Measurements from ENCODE around the gene CNGB1. TPM values are rescaled to one million over a fixed set of nuclear protein-coding genes. Genes with fewer than 3 reads are reported as not detected.

Gene CNGB1
- total and polyA plus RNA-seq, 4 donors, result not detected

GRCh38 chr16:57956924-57957672 lies 13.8 kb downstream of the CNGB1 start:
- peak in 1 of 2 donors; percentile 31 for DNase-seq
- Histone ChIP-seq H3K36me3 (ENCODE audit: control insufficient read depth in 1 of 2, insufficient read depth in 2 of 2, low read length in 1 of 2) (no peaks in the 10 kb centered on the region), H3K27me3 (ENCODE audit: control insufficient read depth in 1 of 2, insufficient read depth in 2 of 2, low read length in 1 of 2) (no peaks in the 10 kb centered on the region), H3K27ac (ENCODE audit: low read depth in 1 of 2, low read length in 2 of 2) (no peak overlapping the region), H3K4me3 (ENCODE audit: low read length in 2 of 2) (no peak overlapping the region), H3K4me1 (ENCODE audit: control insufficient read depth in 1 of 2, insufficient read depth in 2 of 2, low read length in 2 of 2) (no peaks in the 10 kb centered on the region), H3K9me3 (ENCODE audit: control insufficient read depth, low read length) (no peaks in the 10 kb centered on the region)
- 76 to 77% methylated on average over 8 of the region's 8 CpGs for WGBS, 2 donors
- ATAC-seq (ENCODE audit: low FRiP score), result no peak
- intact Hi-C loops (cut with DNase I), result no loop called here

DNA sequence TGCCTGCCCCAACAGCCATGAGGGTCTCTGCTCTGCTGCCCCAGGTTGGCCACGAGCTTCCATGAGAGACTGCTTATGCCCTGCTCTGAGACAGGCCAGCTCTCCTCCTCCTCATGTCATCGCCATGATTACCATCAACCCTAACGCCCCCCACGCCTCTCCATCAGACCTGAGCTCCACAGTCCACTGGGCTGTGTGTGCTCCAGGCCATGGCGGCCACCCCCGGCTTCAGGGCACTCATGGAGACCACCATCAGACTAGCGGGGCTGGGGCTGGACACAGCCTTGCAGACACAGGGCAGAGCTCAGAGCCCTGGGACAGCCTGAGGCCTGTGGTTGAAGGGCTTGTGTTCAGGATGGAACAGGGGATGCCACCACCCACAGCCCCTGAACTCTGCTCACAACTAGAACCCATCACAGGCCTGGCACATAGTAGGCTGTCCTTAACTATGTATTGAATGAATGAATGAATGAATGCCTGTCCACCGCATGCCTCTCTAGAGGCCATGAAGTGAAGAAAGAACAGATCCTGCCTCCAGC lies 14.6 kb downstream of the CNGB1 start:
- no peaks in the 10 kb centered on the region for H3K36me3 ChIP-seq (ENCODE audit: control insufficient read depth in 1 of 2, insufficient read depth in 2 of 2, low read length in 1 of 2)
- no peak for ATAC-seq (ENCODE audit: low FRiP score)
- H3K27me3 ChIP-seq (ENCODE audit: control insufficient read depth in 1 of 2, insufficient read depth in 2 of 2, low read length in 1 of 2), result no peaks in the 10 kb centered on the region
- H3K4me1 ChIP-seq (ENCODE audit: control insufficient read depth in 1 of 2, insufficient read depth in 2 of 2, low read length in 2 of 2), result no peaks in the 10 kb centered on the region
- no peak overlapping the region for H3K27ac ChIP-seq (ENCODE audit: low read depth in 1 of 2, low read length in 2 of 2)
- peak in 1 of 2 donors; percentile 25 for DNase-seq
- intact Hi-C loops (cut with DNase I), result no loop called here
- H3K4me3 ChIP-seq (ENCODE audit: low read length in 2 of 2), result no peak overlapping the region
- WGBS, 2 donors, result 92 to 95% methylated on average over 8 of the region's 8 CpGs
- H3K9me3 ChIP-seq (ENCODE audit: control insufficient read depth, low read length), result no peaks in the 10 kb centered on the region

- Histone ChIP-seq H3K27me3 (ENCODE audit: control insufficient read depth in 1 of 2, insufficient read depth in 2 of 2, low read length in 1 of 2) (no peaks in the 10 kb centered on the region), H3K4me1 (ENCODE audit: control insufficient read depth in 1 of 2, insufficient read depth in 2 of 2, low read length in 2 of 2) (no peaks in the 10 kb centered on the region), H3K9me3 (ENCODE audit: control insufficient read depth, low read length) (no peaks in the 10 kb centered on the region), H3K27ac (ENCODE audit: low read depth in 1 of 2, low read length in 2 of 2) (no peak overlapping the region), H3K36me3 (ENCODE audit: control insufficient read depth in 1 of 2, insufficient read depth in 2 of 2, low read length in 1 of 2) (no peaks in the 10 kb centered on the region), H3K4me3 (ENCODE audit: low read length in 2 of 2) (no peak overlapping the region)
- peak in 1 of 2 donors; percentile 34 for DNase-seq
- ATAC-seq (ENCODE audit: low FRiP score), result no peak
- intact Hi-C loops (cut with DNase I), result no loop called here
- WGBS, 2 donors, result 54 to 59% methylated on average over 12 of the region's 12 CpGs
Measured at GRCh38 chr16:57955572-57956188, 15.2 kb downstream of the CNGB1 start.

DNA sequence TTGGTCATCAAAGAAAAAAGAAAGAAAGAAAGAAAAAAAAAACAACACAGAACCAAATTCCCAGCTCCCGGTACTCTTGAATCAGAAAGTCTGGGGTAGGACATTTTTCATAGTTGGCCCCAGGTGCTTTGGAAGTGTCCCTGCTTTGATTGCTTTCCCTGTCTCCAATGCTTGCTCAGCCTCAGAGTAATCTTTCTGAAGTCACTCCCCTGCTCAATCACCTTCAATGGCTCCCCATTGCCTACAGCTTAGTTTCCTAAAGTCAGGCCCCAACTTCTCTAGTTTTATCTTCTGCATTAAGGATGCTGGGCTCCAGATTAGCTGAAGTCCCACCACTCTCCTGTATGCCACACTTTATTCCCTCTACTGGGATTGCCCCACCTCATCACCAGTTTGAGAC lies 17.1 kb downstream of the CNGB1 start:
- 95 to 100% methylated on average over 1 of the region's 1 CpG for WGBS, 2 donors
- intact Hi-C loops (cut with DNase I), result no loop called here
- H3K4me3 ChIP-seq (ENCODE audit: low read length in 2 of 2), result no peak overlapping the region
- no peaks in the 10 kb centered on the region for H3K36me3 ChIP-seq (ENCODE audit: control insufficient read depth in 1 of 2, insufficient read depth in 2 of 2, low read length in 1 of 2)
- H3K27ac ChIP-seq (ENCODE audit: low read depth in 1 of 2, low read length in 2 of 2), result no peak overlapping the region
- H3K27me3 ChIP-seq (ENCODE audit: control insufficient read depth in 1 of 2, insufficient read depth in 2 of 2, low read length in 1 of 2), result no peaks in the 10 kb centered on the region
- DNase-seq (no peak), ATAC-seq (ENCODE audit: low FRiP score) (no peak)
- H3K9me3 ChIP-seq (ENCODE audit: control insufficient read depth, low read length), result no peaks in the 10 kb centered on the region
- no peaks in the 10 kb centered on the region for H3K4me1 ChIP-seq (ENCODE audit: control insufficient read depth in 1 of 2, insufficient read depth in 2 of 2, low read length in 2 of 2)

GRCh38 chr16:57952909-57953308 lies 18.0 kb downstream of the CNGB1 start:
- Histone ChIP-seq H3K9me3 (ENCODE audit: control insufficient read depth, low read length) (no peaks in the 10 kb centered on the region), H3K27me3 (ENCODE audit: control insufficient read depth in 1 of 2, insufficient read depth in 2 of 2, low read length in 1 of 2) (no peaks in the 10 kb centered on the region), H3K36me3 (ENCODE audit: control insufficient read depth in 1 of 2, insufficient read depth in 2 of 2, low read length in 1 of 2) (no peaks in the 10 kb centered on the region), H3K4me1 (ENCODE audit: control insufficient read depth in 1 of 2, insufficient read depth in 2 of 2, low read length in 2 of 2) (no peaks in the 10 kb centered on the region), H3K27ac (ENCODE audit: low read depth in 1 of 2, low read length in 2 of 2) (no peak overlapping the region), H3K4me3 (ENCODE audit: low read length in 2 of 2) (no peak overlapping the region)
- DNase-seq (no peak), ATAC-seq (ENCODE audit: low FRiP score) (no peak)
- WGBS, 2 donors, result 93% methylated on average over 9 of the region's 9 CpGs
- intact Hi-C loops (cut with DNase I), result no loop called here

DNA sequence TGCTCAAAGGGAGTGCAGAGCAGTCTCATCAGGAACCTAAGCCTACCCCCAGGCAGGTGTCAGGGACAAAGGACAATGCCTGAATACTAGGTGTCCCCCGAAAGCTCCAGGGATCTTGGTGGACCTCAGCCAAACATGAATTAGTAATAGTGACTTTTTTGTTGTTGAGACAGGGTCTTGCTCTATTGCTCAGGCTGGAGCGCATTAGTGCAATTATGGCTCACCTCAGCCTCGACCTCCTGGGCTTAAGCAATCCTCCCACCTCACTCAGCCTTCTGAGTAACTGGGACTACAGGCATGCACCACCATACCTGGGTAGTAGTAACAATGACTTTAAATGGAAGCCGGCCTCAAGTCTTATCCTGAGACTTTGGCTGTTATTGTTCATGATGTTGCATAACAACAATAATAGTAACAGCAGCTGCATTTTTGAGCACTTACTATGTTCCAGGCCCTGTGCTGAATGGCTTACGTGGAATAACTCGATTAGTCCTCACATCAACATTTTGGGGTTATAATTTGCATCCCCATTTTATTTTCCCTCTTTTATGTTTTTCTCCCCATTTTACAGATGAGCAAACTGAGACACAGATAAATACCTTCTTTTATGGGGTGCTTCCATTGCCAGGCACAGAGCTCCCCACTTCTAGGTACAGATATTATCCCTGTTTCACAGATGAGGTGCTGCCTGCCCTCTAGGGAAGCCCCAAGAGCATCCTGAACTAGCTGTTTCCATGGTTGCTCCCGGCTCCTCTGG lies 19.5 kb downstream of the CNGB1 start:
- intact Hi-C loops (cut with DNase I), result no loop called here
- DNase-seq (no peak), ATAC-seq (ENCODE audit: low FRiP score) (no peak)
- no peaks in the 10 kb centered on the region for H3K9me3 ChIP-seq (ENCODE audit: control insufficient read depth, low read length)
- no peaks in the 10 kb centered on the region for H3K4me1 ChIP-seq (ENCODE audit: control insufficient read depth in 1 of 2, insufficient read depth in 2 of 2, low read length in 2 of 2)
- no peak overlapping the region for H3K27ac ChIP-seq (ENCODE audit: low read depth in 1 of 2, low read length in 2 of 2)
- no peaks in the 10 kb centered on the region for H3K36me3 ChIP-seq (ENCODE audit: control insufficient read depth in 1 of 2, insufficient read depth in 2 of 2, low read length in 1 of 2)
- H3K27me3 ChIP-seq (ENCODE audit: control insufficient read depth in 1 of 2, insufficient read depth in 2 of 2, low read length in 1 of 2), result no peaks in the 10 kb centered on the region
- 88 to 89% methylated on average over 7 of the region's 7 CpGs for WGBS, 2 donors
- no peak overlapping the region for H3K4me3 ChIP-seq (ENCODE audit: low read length in 2 of 2)

GRCh38 chr16:57950382-57950781 lies 20.5 kb downstream of the CNGB1 start:
- no peaks in the 10 kb centered on the region for H3K36me3 ChIP-seq (ENCODE audit: control insufficient read depth in 1 of 2, insufficient read depth in 2 of 2, low read length in 1 of 2)
- intact Hi-C loops (cut with DNase I), result no loop called here
- ATAC-seq (ENCODE audit: low FRiP score) (no peak), DNase-seq (no peak)
- 46 to 52% methylated on average over 6 of the region's 6 CpGs for WGBS, 2 donors
- H3K27me3 ChIP-seq (ENCODE audit: control insufficient read depth in 1 of 2, insufficient read depth in 2 of 2, low read length in 1 of 2), result no peaks in the 10 kb centered on the region
- no peaks in the 10 kb centered on the region for H3K9me3 ChIP-seq (ENCODE audit: control insufficient read depth, low read length)
- H3K4me3 ChIP-seq (ENCODE audit: low read length in 2 of 2), result no peak overlapping the region
- no peaks in the 10 kb centered on the region for H3K4me1 ChIP-seq (ENCODE audit: control insufficient read depth in 1 of 2, insufficient read depth in 2 of 2, low read length in 2 of 2)
- no peak overlapping the region for H3K27ac ChIP-seq (ENCODE audit: low read depth in 1 of 2, low read length in 2 of 2)

GRCh38 chr16:57949595-57950238 lies 21.2 kb downstream of the CNGB1 start:
- Histone ChIP-seq H3K27me3 (ENCODE audit: control insufficient read depth in 1 of 2, insufficient read depth in 2 of 2, low read length in 1 of 2) (no peaks in the 10 kb centered on the region), H3K4me1 (ENCODE audit: control insufficient read depth in 1 of 2, insufficient read depth in 2 of 2, low read length in 2 of 2) (no peaks in the 10 kb centered on the region), H3K9me3 (ENCODE audit: control insufficient read depth, low read length) (no peaks in the 10 kb centered on the region), H3K36me3 (ENCODE audit: control insufficient read depth in 1 of 2, insufficient read depth in 2 of 2, low read length in 1 of 2) (no peaks in the 10 kb centered on the region), H3K27ac (ENCODE audit: low read depth in 1 of 2, low read length in 2 of 2) (no peak overlapping the region), H3K4me3 (ENCODE audit: low read length in 2 of 2) (no peak overlapping the region)
- intact Hi-C loops (cut with DNase I), result no loop called here
- ATAC-seq (ENCODE audit: low FRiP score) (no peak), DNase-seq (no peak)
- 82 to 84% methylated on average over 5 of the region's 5 CpGs for WGBS, 2 donors

Measured in aorta (tissue), 5 donors.